HG03064 (cell line): Measurements from ENCODE around the gene IP6K1.
A peak's percentile ranks its signal among the peaks of the same experiment; 100 is the strongest.
"Not testable (repeated sequence)": the region's sequence is repeated elsewhere in the genome, so short reads cannot be mapped to it uniquely, and the experiment has no call there.

ENCODE experiments used
- ATAC-seq: cut with Tn5 transposase; IDR thresholded peaks from one replicate; pipeline ENCODE4 v1.9.1; 2021; ENCODE audit warnings: low read depth; ENCODE audit not compliant: unreplicated experiment

IP6K1 gene

GRCh38 chr3:49694409-49695070, 91.8 kb downstream of the IP6K1 start:
- not testable (repeated sequence) for ATAC-seq

- not testable (repeated sequence) for ATAC-seq
Measured at GRCh38 chr3:49691481-49691880, 94.9 kb downstream of the IP6K1 start.

GRCh38 chr3:49690856-49691255, 95.5 kb downstream of the IP6K1 start:
- ATAC-seq: not testable (repeated sequence)

- ATAC-seq: peak; percentile 2
Measured at GRCh38 chr3:49689908-49690624, 96.3 kb downstream of the IP6K1 start.

GRCh38 chr3:49689046-49689907, 97.1 kb downstream of the IP6K1 start, which contains the start of the genes MST1 and RNF123:
MST1 (minus strand) TSS chr3:49689474; CDS start chr3:49688691, 783 bp downstream.
RNF123 (plus strand) TSS chr3:49689557; CDS start chr3:49691166, 1,609 bp downstream.
- peak; percentile 43 for ATAC-seq

GRCh38 chr3:49688338-49689045, 97.8 kb downstream of the IP6K1 start:
- not testable (repeated sequence) for ATAC-seq

- ATAC-seq: not testable (repeated sequence)
Measured at GRCh38 chr3:49687424-49687795, 98.9 kb downstream of the IP6K1 start.

GRCh38 chr3:49686769-49687423, 99.4 kb downstream of the IP6K1 start:
- not testable (repeated sequence) for ATAC-seq

- not testable (repeated sequence) for ATAC-seq
Measured at GRCh38 chr3:49686346-49686745, 100.0 kb downstream of the IP6K1 start.

GRCh38 chr3:49685846-49686245, 100.5 kb downstream of the IP6K1 start:
- ATAC-seq: not testable (repeated sequence)

- ATAC-seq: not testable (repeated sequence)
Measured at GRCh38 chr3:49685103-49685502, 101.2 kb downstream of the IP6K1 start.

- ATAC-seq: not testable (repeated sequence)
Measured at GRCh38 chr3:49684453-49684852, 101.9 kb downstream of the IP6K1 start.

- ATAC-seq: no peak
Measured at GRCh38 chr3:49683162-49683561, 103.2 kb downstream of the IP6K1 start.

- ATAC-seq: no peak
Measured at GRCh38 chr3:49681543-49681942, 104.8 kb downstream of the IP6K1 start.

GRCh38 chr3:49681232-49681522, 105.2 kb downstream of the IP6K1 start:
- ATAC-seq: no peak

GRCh38 chr3:49680493-49681231, 105.7 kb downstream of the IP6K1 start:
- no peak for ATAC-seq

GRCh38 chr3:49675912-49676311, 110.4 kb downstream of the IP6K1 start:
- no peak for ATAC-seq

- ATAC-seq: peak; percentile 28
Measured at GRCh38 chr3:49674497-49674983, 111.8 kb downstream of the IP6K1 start.
